Calu3 (cell line): ENCODE measurements around the gene SMURF2. TPM values are rescaled to one million over a fixed set of nuclear protein-coding genes. Genes with fewer than 3 reads are reported as not detected.

ENCODE experiments used
- BruUV-seq: library from RNA; stranded (reverse); fragments of 400-500 nt; replicated peaks from 2 replicates; lab custom pipeline; 2021; lab: Mats Ljungman, UMichigan
- CTCF ChIA-PET: fragments of 300-600 bp; sonication (Branson Sonifier 250); formaldehyde crosslinking; loops from one replicate; lab custom pipeline; 2022; ENCODE audit warnings: antibody characterized with exemption; lab: Charles Lee
- DNase-seq: peaks from one replicate; pipeline ENCODE4 v3.0.0; 2022
- H3K27ac Mint-ChIP-seq: one replicate; pipeline ENCODE4 v1.8.0; 2022; ENCODE audit warnings: mixed read lengths; ENCODE audit not compliant: unreplicated experiment
- H3K27me3 Mint-ChIP-seq: one replicate; pipeline ENCODE4 v1.8.0; 2022; ENCODE audit warnings: mixed read lengths; ENCODE audit not compliant: unreplicated experiment
- H3K36me3 Mint-ChIP-seq: one replicate; pipeline ENCODE4 v1.8.0; 2022; ENCODE audit warnings: mild to moderate bottlenecking, moderate library complexity, mixed read lengths; ENCODE audit not compliant: insufficient read depth, unreplicated experiment
- H3K4me1 Mint-ChIP-seq: one replicate; pipeline ENCODE4 v1.8.0; 2022; ENCODE audit warnings: mild to moderate bottlenecking, low read depth, mixed read lengths; ENCODE audit not compliant: unreplicated experiment
- H3K4me3 Mint-ChIP-seq: one replicate; pipeline ENCODE4 v1.8.0; 2022; ENCODE audit warnings: mild to moderate bottlenecking, low read depth, moderate library complexity, mixed read lengths; ENCODE audit not compliant: unreplicated experiment
- H3K9me3 Mint-ChIP-seq: one replicate; pipeline ENCODE4 v1.8.0; 2022; ENCODE audit warnings: low read depth, mixed read lengths; ENCODE audit not compliant: unreplicated experiment
- CTCF ChIP-seq: fragments of 200-600 bp; IDR thresholded peaks from one replicate; pipeline ENCODE4 v1.8.0; 2022; ENCODE audit warnings: antibody characterized with exemption; ENCODE audit not compliant: unreplicated experiment
- intact Hi-C: fragments of 100-400 bp; cut with micrococcal nuclease; formaldehyde crosslinking; loops from one replicate; pipeline ENCODE4 v1.10.0; 2022; ENCODE audit not compliant: unreplicated experiment
- total RNA-seq: library from RNA; stranded (reverse); gene quantifications from 2 replicates; pipeline ENCODE4 v1.2.3, GENCODE V29; 2022

The SMURF2 gene
- total RNA-seq, 1 experiment from 2014 or later, result 18.8 TPM

- H3K4me3 Mint-ChIP-seq, result no peak overlapping the region
- intact Hi-C loops, result no loop called here
- no peak for DNase-seq
- BruUV-seq, result no TSS peak
- no peaks in the 10 kb centered on the region for H3K9me3 Mint-ChIP-seq
- peaks cover 18% of the 10 kb centered on the region for H3K4me1 Mint-ChIP-seq
- CTCF ChIA-PET, result interaction anchor here (0.6 to 0.8 kb wide), 2 partner anchors 10 to 82 kb away, joined by 3 read pairs; no protein-coding TSS in a partner anchor
- TF ChIP-seq CTCF, result no peak
- no peaks in the 10 kb centered on the region for H3K36me3 Mint-ChIP-seq
- H3K27ac Mint-ChIP-seq, result no peak overlapping the region
- no peaks in the 10 kb centered on the region for H3K27me3 Mint-ChIP-seq
These were observed 29.5 kb downstream of the SMURF2 start for GRCh38 chr17:64632606-64633005.

- CTCF ChIA-PET, result interaction anchor here (0.6 to 0.8 kb wide), 2 partner anchors 9 to 81 kb away, joined by 3 read pairs; no protein-coding TSS in a partner anchor
- peak; percentile 8 for DNase-seq
- Mint-ChIP-seq H3K27me3 (no peaks in the 10 kb centered on the region), H3K4me1 (peaks cover 20% of the 10 kb centered on the region), H3K36me3 (no peaks in the 10 kb centered on the region), H3K4me3 (no peak overlapping the region), H3K9me3 (no peaks in the 10 kb centered on the region), H3K27ac (no peak overlapping the region)
- intact Hi-C loops, result no loop called here
- no peak for TF ChIP-seq CTCF
- no TSS peak for BruUV-seq
These were observed 29.9 kb downstream of the SMURF2 start for GRCh38 chr17:64632194-64632593.

GRCh38 chr17:64630309-64631223 is 31.5 kb downstream of the SMURF2 start:
- Mint-ChIP-seq H3K27ac (no peak overlapping the region), H3K4me1 (peaks cover 20% of the 10 kb centered on the region), H3K27me3 (no peaks in the 10 kb centered on the region), H3K4me3 (no peak overlapping the region), H3K36me3 (no peaks in the 10 kb centered on the region), H3K9me3 (no peaks in the 10 kb centered on the region)
- peak; percentile 14 for DNase-seq
- no TSS peak for BruUV-seq
- no peak for TF ChIP-seq CTCF
- CTCF ChIA-PET, result no interaction called here
- intact Hi-C loops, result no loop called here

GRCh38 chr17:64628641-64629040 is 33.5 kb downstream of the SMURF2 start:
- Mint-ChIP-seq H3K36me3 (peaks cover under 1% of the 10 kb centered on the region), H3K27ac (no peak overlapping the region), H3K4me3 (no peak overlapping the region), H3K9me3 (no peaks in the 10 kb centered on the region), H3K4me1 (peaks cover 23% of the 10 kb centered on the region), H3K27me3 (no peaks in the 10 kb centered on the region)
- CTCF ChIA-PET, result no interaction called here
- no peak for TF ChIP-seq CTCF
- intact Hi-C loops, result no loop called here
- no TSS peak for BruUV-seq
- no peak for DNase-seq
